IMR-90 (cell line): ENCODE measurements around the gene AUTS2. TPM values are rescaled to one million over a fixed set of nuclear protein-coding genes. Genes with fewer than 3 reads are reported as not detected.

Source experiments
- ATAC-seq: fragments of 200-7000 bp; cut with Tn5 transposase; 2 replicates; pipeline ENCODE4 v1.9.1; 2020; ENCODE audit warnings: low read depth, mild to moderate bottlenecking, moderate library complexity
- BruUV-seq: library from RNA; stranded (reverse); fragments of 400-500 nt; replicated peaks from 2 replicates; lab custom pipeline; 2021; lab: Mats Ljungman, UMichigan
- CTCF ChIA-PET: fragments of 300-600 bp; formaldehyde crosslinking; extraction: SDS; loops from one replicate; lab custom pipeline; 2021; ENCODE audit warnings: antibody characterized with exemption; lab: Yijun Ruan, JAX
- POLR2A ChIA-PET: fragments of 300-600 bp; sonication (Branson Sonifier 250); formaldehyde crosslinking; loops from one replicate; lab custom pipeline; 2022; ENCODE audit warnings: antibody characterized with exemption; ENCODE audit not compliant: unreplicated experiment; lab: Charles Lee
- DNase-seq: peaks from one replicate; pipeline ENCODE4 v3.0.0; 2013
- H2AFZ ChIP-seq: replicated peaks from 2 replicates; pipeline ENCODE3; 2013; ENCODE audit warnings: low read length, mild to moderate bottlenecking; ENCODE audit not compliant: poor library complexity
- H2AK5ac ChIP-seq: 2 replicates; pipeline ENCODE4 v1.6.1; 2013; ENCODE audit warnings: low read depth, low read length, inconsistent platforms
- H2AK9ac ChIP-seq: replicated peaks from 2 replicates; pipeline ENCODE3; 2013; ENCODE audit warnings: mild to moderate bottlenecking, low read depth, low read length, moderate library complexity; ENCODE audit not compliant: poor library complexity
- H2BK120ac ChIP-seq: 2 replicates; pipeline ENCODE4 v1.6.1; 2013; ENCODE audit warnings: low read depth, low read length, inconsistent platforms
- H2BK15ac ChIP-seq: 3 replicates; pipeline ENCODE4 v1.6.1; 2013; ENCODE audit warnings: low read depth, low read length, inconsistent platforms
- H2BK20ac ChIP-seq: 2 replicates; pipeline ENCODE4 v1.6.1; 2013; ENCODE audit warnings: low read depth, mild to moderate bottlenecking, inconsistent platforms, low read length, moderate library complexity
- H2BK5ac ChIP-seq: 2 replicates; pipeline ENCODE4 v1.6.1; 2013; ENCODE audit warnings: mild to moderate bottlenecking, low read depth, low read length, inconsistent platforms; ENCODE audit not compliant: poor library complexity, severe bottlenecking
- H3K14ac ChIP-seq: replicated peaks from 2 replicates; pipeline ENCODE4 v1.6.1; 2013; ENCODE audit warnings: low read depth, low read length, inconsistent platforms
- H3K18ac ChIP-seq: 2 replicates; pipeline ENCODE4 v1.6.1; 2013; ENCODE audit warnings: low read depth, low read length, control low read depth
- H3K23ac ChIP-seq: 2 replicates; pipeline ENCODE4 v1.6.1; 2013; ENCODE audit warnings: low read depth, low read length, inconsistent platforms
- H3K27ac ChIP-seq: 2 replicates; pipeline ENCODE4 v1.5.1; 2013; ENCODE audit warnings: mild to moderate bottlenecking, control low read depth, low read length; ENCODE audit not compliant: insufficient read depth
- H3K27me3 ChIP-seq: 2 replicates; pipeline ENCODE4 v1.6.1; 2013; ENCODE audit warnings: low read length; ENCODE audit not compliant: control insufficient read depth, insufficient read depth
- H3K36me3 ChIP-seq: 2 replicates; pipeline ENCODE4 v1.6.1; 2013; ENCODE audit warnings: low read length, mixed read lengths; ENCODE audit not compliant: control insufficient read depth, insufficient read depth
- H3K4ac ChIP-seq: 2 replicates; pipeline ENCODE4 v1.6.1; 2013; ENCODE audit warnings: low read depth, low read length, inconsistent platforms
- H3K4me1 ChIP-seq: 2 replicates; pipeline ENCODE4 v1.6.1; 2013; ENCODE audit warnings: low read length, mixed read lengths; ENCODE audit not compliant: control insufficient read depth, insufficient read depth
- H3K4me2 ChIP-seq: 2 replicates; pipeline ENCODE4 v1.6.1; 2013; ENCODE audit warnings: low read depth, mild to moderate bottlenecking, control low read depth, low read length, moderate library complexity
- H3K4me3 ChIP-seq: 2 replicates; pipeline ENCODE4 v1.5.1; 2013; ENCODE audit warnings: low read depth, mild to moderate bottlenecking, control low read depth, low read length, moderate library complexity; ENCODE audit not compliant: insufficient read depth
- H3K56ac ChIP-seq: 2 replicates; pipeline ENCODE4 v1.6.1; 2013; ENCODE audit warnings: low read length, inconsistent platforms; ENCODE audit not compliant: insufficient read depth; ENCODE audit errors: extremely low read depth
- H3K79me1 ChIP-seq, 2 experiments: 2 replicates each; pipeline ENCODE4 v1.6.1; 2013; ENCODE audit warnings: low read length in 2 of 2, inconsistent platforms in 1 of 2, low read depth in 1 of 2
- H3K9ac ChIP-seq: 2 replicates; pipeline ENCODE4 v1.6.1; 2013; ENCODE audit warnings: low read depth, low read length, control low read depth
- H3K9me1 ChIP-seq: 2 replicates; pipeline ENCODE4 v1.6.1; 2013; ENCODE audit warnings: low read length, inconsistent platforms; ENCODE audit not compliant: insufficient read depth
- H3K9me3 ChIP-seq: 2 replicates; pipeline ENCODE4 v1.6.1; 2013; ENCODE audit warnings: low read length; ENCODE audit not compliant: control insufficient read depth, insufficient read depth
- H4K20me1 ChIP-seq: 2 replicates; pipeline ENCODE4 v1.6.1; 2013; ENCODE audit warnings: low read length, inconsistent platforms; ENCODE audit not compliant: insufficient read depth
- H4K5ac ChIP-seq: 2 replicates; pipeline ENCODE4 v1.6.1; 2013; ENCODE audit warnings: mild to moderate bottlenecking, low read depth, low read length, control low read depth
- H4K8ac ChIP-seq, 2 experiments: 2 replicates each; pipeline ENCODE4 v1.6.1; 2013; ENCODE audit warnings: low read depth in 2 of 2, low read length in 2 of 2, control low read depth in 1 of 2, inconsistent platforms in 1 of 2
- H4K91ac ChIP-seq: 2 replicates; pipeline ENCODE4 v1.6.1; 2013; ENCODE audit warnings: low read depth, low read length, inconsistent platforms; ENCODE audit not compliant: insufficient read depth
- CHD1 ChIP-seq: IDR thresholded peaks from 2 replicates; pipeline ENCODE4 v1.6.1; 2012; ENCODE audit warnings: low read depth, low read length, improper control_type of control experiment
- FOS ChIP-seq: fragments of 150-350 bp; IDR thresholded peaks from 2 replicates; pipeline ENCODE4 v1.6.1; 2016; ENCODE audit warnings: low read depth, low read length
- NFE2L2 ChIP-seq: fragments of 150-350 bp; IDR thresholded peaks from 2 replicates; pipeline ENCODE4 v1.6.1; 2016; ENCODE audit warnings: low read depth, mild to moderate bottlenecking, low read length
- POLR2A ChIP-seq: IDR thresholded peaks from 2 replicates; pipeline ENCODE4 v1.6.1; 2012; ENCODE audit warnings: mild to moderate bottlenecking, low read depth, low read length
- RAD21 ChIP-seq: IDR thresholded peaks from 2 replicates; pipeline ENCODE4 v1.6.1; 2012; ENCODE audit warnings: low read length, improper control_type of control experiment
- RCOR1 ChIP-seq: IDR thresholded peaks from 2 replicates; pipeline ENCODE4 v1.6.1; 2012; ENCODE audit warnings: mild to moderate bottlenecking, low read length, improper control_type of control experiment; ENCODE audit not compliant: insufficient replicate concordance
- RFX5 ChIP-seq: IDR thresholded peaks from 2 replicates; pipeline ENCODE4 v1.8.0; 2012; ENCODE audit warnings: low read depth, mild to moderate bottlenecking, low read length, moderate library complexity
- SMC3 ChIP-seq: fragments of 150-350 bp; IDR thresholded peaks from 2 replicates; pipeline ENCODE4 v1.6.1; 2016; ENCODE audit warnings: low read depth, mild to moderate bottlenecking, antibody characterized with exemption, low read length, moderate library complexity
- WGBS, 2 experiments: methylation state at CpG; one replicate each; pipeline versions ENCODE4 v1.1.5 to v1.1.7; 2013; ENCODE audit warnings: missing lambda C conversion rate in 2 of 2; ENCODE audit not compliant: insufficient read length in 1 of 2; ENCODE audit errors: extremely low coverage in 2 of 2; 5-methylcytosine and 5-hydroxymethylcytosine counted together
- dilution Hi-C: fragments of 300-500 bp; cut with HindIII; formaldehyde crosslinking; loops from one replicate; pipeline ENCODE4 v1.14.3; 2018; ENCODE audit warnings: low sequenced_read_pairs; ENCODE audit not compliant: unreplicated experiment
- in situ Hi-C: fragments of 300-500 bp; cut with MboI; formaldehyde crosslinking; loops from 3 replicates; pipeline ENCODE4 v1.14.3; 2019; ENCODE audit warnings: low sequenced_read_pairs, inconsistent platforms, mixed read lengths
- intact Hi-C: fragments of 100-400 bp; cut with micrococcal nuclease; formaldehyde crosslinking; loops from 2 replicates; pipeline ENCODE4 v1.10.0; 2022
- polyA plus RNA-seq, 3 experiments: library from polyadenylated mRNA; depleted of rRNA; stranded (reverse); fragments of >200 nt; gene quantifications; 2 replicates each; pipeline ENCODE4 v1.2.3, GENCODE V29; 2012; ENCODE audit warnings: low replicate concordance in 1 of 3
- total RNA-seq: library from RNA; depleted of rRNA; stranded (reverse); fragments of >200 nt; gene quantifications from 2 replicates; pipeline ENCODE4 v1.2.3, GENCODE V29; 2012
- TF ChIP-seq, protein P1 (sequence below): fragments of 150-350 bp; IDR thresholded peaks from 2 replicates; pipeline ENCODE4 v1.6.1; 2016; ENCODE audit warnings: low read depth, mild to moderate bottlenecking, low read length, moderate library complexity, borderline replicate concordance
- TF ChIP-seq, protein P2 (sequence below): fragments of 150-350 bp; IDR thresholded peaks from 2 replicates; pipeline ENCODE4 v1.6.1; 2017; ENCODE audit warnings: mild to moderate bottlenecking, antibody characterized with exemption, low read length, low read depth

Gene AUTS2
- total and polyA plus RNA-seq, 2 of the 4 experiments (the other 2 are of a cell fraction) = 0.90 to 3.0 TPM

DNA sequence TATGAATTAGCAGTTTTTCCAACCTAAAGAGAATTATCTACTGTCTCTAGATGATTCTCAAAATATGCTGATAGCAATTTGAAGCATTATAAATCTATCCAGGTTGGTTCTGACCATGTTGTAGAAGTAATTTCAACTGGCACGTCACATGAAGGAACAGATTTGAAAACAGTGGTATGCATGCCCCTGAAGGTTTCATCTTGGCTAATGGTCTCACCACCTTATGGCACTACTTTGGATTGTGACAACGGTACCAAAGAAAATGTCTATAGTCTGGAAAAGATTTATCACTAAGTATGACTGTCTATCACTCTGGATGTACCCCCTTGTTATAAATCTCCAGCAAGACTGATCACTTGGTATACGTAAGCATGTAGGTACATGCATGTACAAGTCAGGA lies 810.6 kb downstream of the AUTS2 start:
- Histone ChIP-seq H4K91ac (no peak overlapping the region), H3K27me3 (no peaks in the 10 kb centered on the region), H2BK15ac (no peak overlapping the region), H3K14ac (no peak overlapping the region), H3K4me2 (no peak overlapping the region), H2BK20ac (no peak overlapping the region), H3K18ac (no peak overlapping the region), H3K56ac (no peak overlapping the region), H3K36me3 (no peaks in the 10 kb centered on the region), H3K4me1 (no peaks in the 10 kb centered on the region), H4K5ac (no peak overlapping the region), H2AK9ac (no peak overlapping the region), H2BK120ac (no peak overlapping the region), H2BK5ac (no peak overlapping the region), H3K4me3 (no peak overlapping the region), H3K9me3 (no peaks in the 10 kb centered on the region), H2AK5ac (no peak overlapping the region), H3K79me1 (no peaks in the 10 kb centered on the region), H3K23ac (no peak overlapping the region), H4K8ac (no peak overlapping the region), H3K4ac (no peak overlapping the region), H3K27ac (no peak overlapping the region), H4K20me1 (no peaks in the 10 kb centered on the region), H3K9ac (no peak overlapping the region), H3K9me1 (no peaks in the 10 kb centered on the region), H2AFZ (no peak overlapping the region)
- ATAC-seq = no peak
- CTCF ChIA-PET = no interaction called here
- POLR2A ChIA-PET = no interaction called here
- no peak for TF ChIP-seq RFX5
- TF ChIP-seq RCOR1 = no peak
- TF ChIP-seq, protein P1, sequence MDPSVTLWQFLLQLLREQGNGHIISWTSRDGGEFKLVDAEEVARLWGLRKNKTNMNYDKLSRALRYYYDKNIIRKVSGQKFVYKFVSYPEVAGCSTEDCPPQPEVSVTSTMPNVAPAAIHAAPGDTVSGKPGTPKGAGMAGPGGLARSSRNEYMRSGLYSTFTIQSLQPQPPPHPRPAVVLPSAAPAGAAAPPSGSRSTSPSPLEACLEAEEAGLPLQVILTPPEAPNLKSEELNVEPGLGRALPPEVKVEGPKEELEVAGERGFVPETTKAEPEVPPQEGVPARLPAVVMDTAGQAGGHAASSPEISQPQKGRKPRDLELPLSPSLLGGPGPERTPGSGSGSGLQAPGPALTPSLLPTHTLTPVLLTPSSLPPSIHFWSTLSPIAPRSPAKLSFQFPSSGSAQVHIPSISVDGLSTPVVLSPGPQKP = no peak
- TF ChIP-seq CHD1 = no peak
- TF ChIP-seq NFE2L2 = no peak
- TF ChIP-seq, protein P2, sequence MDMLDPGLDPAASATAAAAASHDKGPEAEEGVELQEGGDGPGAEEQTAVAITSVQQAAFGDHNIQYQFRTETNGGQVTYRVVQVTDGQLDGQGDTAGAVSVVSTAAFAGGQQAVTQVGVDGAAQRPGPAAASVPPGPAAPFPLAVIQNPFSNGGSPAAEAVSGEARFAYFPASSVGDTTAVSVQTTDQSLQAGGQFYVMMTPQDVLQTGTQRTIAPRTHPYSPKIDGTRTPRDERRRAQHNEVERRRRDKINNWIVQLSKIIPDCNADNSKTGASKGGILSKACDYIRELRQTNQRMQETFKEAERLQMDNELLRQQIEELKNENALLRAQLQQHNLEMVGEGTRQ = no peak
- no peak for TF ChIP-seq FOS
- no peak for TF ChIP-seq SMC3
- no peak for TF ChIP-seq RAD21
- no peak for TF ChIP-seq POLR2A
- BruUV-seq = no TSS peak
- no peak for DNase-seq
- intact Hi-C loops (no loop called here), in situ Hi-C loops (no loop called here), dilution Hi-C loops (no loop called here)
- no CpG with 5 or more reads among the region's 3 CpGs for WGBS, 2 experiments
